Pancreas (tissue), 10 donors: Measurements from ENCODE around the gene UBE2D1. TPM values are rescaled to one million over a fixed set of nuclear protein-coding genes. Genes with fewer than 3 reads are reported as not detected.

ENCODE experiments used
- ATAC-seq, 4 donors: fragments of 200-7000 bp; cut with Tn5 transposase; one replicate each; pipeline versions ENCODE4 v1.8.0 to v1.9.1; 2020; ENCODE audit warnings: mild to moderate bottlenecking in 4 of 4, moderate library complexity in 4 of 4
- DNase-seq, 6 donors: peaks; one replicate each; pipeline ENCODE4 v3.0.0-alpha.2; 2020
- FAIRE-seq: peaks from 2 replicates; lab custom pipeline; 2012; peaks lifted over from hg19 to GRCh38; lab: Jason Lieb, UNC
- H3K27ac ChIP-seq, 4 donors: fragments of 200-600 bp; sonication (generic); 1 replicate in 3 of 4; 2 replicates in 1 of 4; pipeline versions ENCODE4 v1.5.0 to v1.8.0; 2020
- H3K27me3 ChIP-seq, 4 donors: fragments of 200-600 bp; one replicate each; pipeline ENCODE4 v1.8.0; 2021
- H3K36me3 ChIP-seq, 3 donors: fragments of 200-600 bp; sonication (generic) in 1 of 3; one replicate each; pipeline versions ENCODE4 v1.5.0 to v1.8.0; 2020 to 2021
- H3K4me1 ChIP-seq, 3 donors: fragments of 200-600 bp; one replicate each; pipeline ENCODE4 v1.8.0; 2021
- H3K4me3 ChIP-seq, 4 donors: fragments of 200-600 bp; sonication (generic) in 2 of 4; one replicate each; pipeline versions ENCODE4 v1.5.0 to v1.8.0; 2020 to 2021
- H3K9me3 ChIP-seq, 4 donors: fragments of 200-600 bp; one replicate each; pipeline ENCODE4 v1.8.0; 2021
- WGBS, 2 donors: extraction: QIAGEN DNeasy Blood & Tissue Kit; methylation state at CpG; one replicate each; pipeline ENCODE4 v1.1.7; 2013; 5-methylcytosine and 5-hydroxymethylcytosine counted together
- intact Hi-C, 3 donors: fragments of 100-400 bp; cut with DNase I; formaldehyde crosslinking; loops; one replicate each; pipeline versions ENCODE4 v1.11.1 to v1.14.2; 2022
- polyA plus RNA-seq, 2 donors: library from polyadenylated mRNA; stranded (reverse); fragments of 200-250 nt; gene quantifications; one replicate each; pipeline ENCODE4 v1.2.3, GENCODE V29; 2013
- total RNA-seq, 6 donors: library from RNA; stranded (reverse); fragmentation: NEBNext Ultra II Directional in 4 of 6; extraction: Animal tissue kit (Norgen Biotek cat#: 25700) in 4 of 6; gene quantifications; one replicate each; pipeline versions ENCODE4 v1.2.1 to v1.2.4, GENCODE V29; 2021 to 2023
- TF ChIP-seq, protein P1 (sequence below), 4 donors: fragments of 200-600 bp; sonication (generic) in 3 of 4; IDR thresholded peaks; one replicate each; pipeline versions ENCODE4 v1.5.0 to v1.8.0; 2021; ENCODE audit warnings: antibody characterized with exemption in 4 of 4
- donor health status: healthy with polysubstance abuse.
- donor health status: DM: no; HTN: no; CAD: no; lungs with moderate emphysema.
- donor health status: DM: no; HTN: no; CAD: no.
- donor health status: control.
- donor health status: control.
- donor health status: Bipolar disorder and iron deficiency.
- donor health status: DM: yes; HTN: yes; CAD: no.
- donor health status: DM: no; HTN: no; CAD: no.
- donor health status: DM: no; HTN: no; CAD: no.
- donor health status: DM: yes; HTN: yes; CAD: no.

The UBE2D1 gene
- total and polyA plus RNA-seq, 8 donors = 2.5 to 8.9 (median 3.1) TPM

DNA sequence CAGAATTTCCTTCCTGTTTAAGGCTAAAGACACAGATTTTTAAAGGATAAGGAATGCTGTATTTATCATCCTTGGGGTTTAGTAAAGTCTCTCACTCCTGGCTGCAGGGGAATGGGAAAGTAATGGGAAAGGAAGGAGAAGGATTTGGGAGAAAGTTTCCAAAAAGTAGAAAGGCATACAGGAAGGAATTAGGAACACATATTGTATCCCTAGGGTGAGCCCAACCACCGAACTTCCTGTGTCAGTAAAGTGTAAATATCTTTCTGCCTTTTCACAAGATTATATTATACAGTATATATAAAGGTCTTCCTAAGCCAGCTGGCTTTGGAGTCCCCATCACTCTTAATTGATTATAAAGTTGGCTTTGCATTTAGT, 12.0 kb upstream of the UBE2D1 start:
- TF ChIP-seq, protein P1, sequence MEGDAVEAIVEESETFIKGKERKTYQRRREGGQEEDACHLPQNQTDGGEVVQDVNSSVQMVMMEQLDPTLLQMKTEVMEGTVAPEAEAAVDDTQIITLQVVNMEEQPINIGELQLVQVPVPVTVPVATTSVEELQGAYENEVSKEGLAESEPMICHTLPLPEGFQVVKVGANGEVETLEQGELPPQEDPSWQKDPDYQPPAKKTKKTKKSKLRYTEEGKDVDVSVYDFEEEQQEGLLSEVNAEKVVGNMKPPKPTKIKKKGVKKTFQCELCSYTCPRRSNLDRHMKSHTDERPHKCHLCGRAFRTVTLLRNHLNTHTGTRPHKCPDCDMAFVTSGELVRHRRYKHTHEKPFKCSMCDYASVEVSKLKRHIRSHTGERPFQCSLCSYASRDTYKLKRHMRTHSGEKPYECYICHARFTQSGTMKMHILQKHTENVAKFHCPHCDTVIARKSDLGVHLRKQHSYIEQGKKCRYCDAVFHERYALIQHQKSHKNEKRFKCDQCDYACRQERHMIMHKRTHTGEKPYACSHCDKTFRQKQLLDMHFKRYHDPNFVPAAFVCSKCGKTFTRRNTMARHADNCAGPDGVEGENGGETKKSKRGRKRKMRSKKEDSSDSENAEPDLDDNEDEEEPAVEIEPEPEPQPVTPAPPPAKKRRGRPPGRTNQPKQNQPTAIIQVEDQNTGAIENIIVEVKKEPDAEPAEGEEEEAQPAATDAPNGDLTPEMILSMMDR (IDR thresholded peaks at IDR 0.05) = no peak
- intact Hi-C loops = no loop called here
- FAIRE-seq (no peak), DNase-seq (no peak), ATAC-seq (no peak)
- Histone ChIP-seq H3K4me1 (no peaks in the 10 kb centered on the region), H3K9me3 (no peaks in the 10 kb centered on the region), H3K27me3 (no peaks in the 10 kb centered on the region), H3K4me3 (no peak overlapping the region), H3K36me3 (no peaks in the 10 kb centered on the region), H3K27ac (no peak overlapping the region)
- 33 to 68% methylated on average over 1 of the region's 1 CpG for WGBS, 2 donors

DNA sequence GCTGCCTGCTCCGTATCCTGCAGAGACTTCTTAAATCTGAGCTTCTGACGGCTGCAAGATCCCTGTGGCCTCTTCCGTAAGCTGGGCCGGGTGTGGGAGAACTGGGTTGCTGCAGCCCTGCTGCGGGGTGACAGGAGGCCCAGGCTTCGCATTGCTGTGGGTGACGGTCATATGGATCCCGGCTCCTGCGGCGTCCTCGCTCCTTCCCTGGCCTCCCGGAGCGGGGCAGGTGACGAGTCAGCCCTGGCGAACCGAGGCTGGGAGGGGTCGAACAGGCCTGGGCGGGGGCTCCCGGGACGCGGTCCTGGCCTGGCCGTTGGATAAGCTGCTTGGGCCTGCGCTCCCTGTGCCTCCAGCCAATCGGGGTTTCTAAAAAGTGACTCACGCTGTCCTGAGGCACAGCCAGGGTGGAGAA, 7.8 kb upstream of the UBE2D1 start:
- intact Hi-C loops = no loop called here
- TF ChIP-seq, protein P1 (IDR thresholded peaks at IDR 0.05) = no peak
- no peaks in the 10 kb centered on the region for H3K27me3 ChIP-seq
- 37% methylated on average over 25 of the region's 25 CpGs for WGBS, 2 donors
- FAIRE-seq = no peak
- no peak overlapping the region for H3K4me3 ChIP-seq
- H3K9me3 ChIP-seq = no peaks in the 10 kb centered on the region
- DNase-seq = peak in 3 of 6 donors; percentile 16 to 56 (median 49)
- H3K4me1 ChIP-seq = no peaks in the 10 kb centered on the region
- H3K36me3 ChIP-seq = no peaks in the 10 kb centered on the region
- ATAC-seq = peak in 3 of 4 donors; percentile 31 to 59 (median 50)
- no peak overlapping the region for H3K27ac ChIP-seq

DNA sequence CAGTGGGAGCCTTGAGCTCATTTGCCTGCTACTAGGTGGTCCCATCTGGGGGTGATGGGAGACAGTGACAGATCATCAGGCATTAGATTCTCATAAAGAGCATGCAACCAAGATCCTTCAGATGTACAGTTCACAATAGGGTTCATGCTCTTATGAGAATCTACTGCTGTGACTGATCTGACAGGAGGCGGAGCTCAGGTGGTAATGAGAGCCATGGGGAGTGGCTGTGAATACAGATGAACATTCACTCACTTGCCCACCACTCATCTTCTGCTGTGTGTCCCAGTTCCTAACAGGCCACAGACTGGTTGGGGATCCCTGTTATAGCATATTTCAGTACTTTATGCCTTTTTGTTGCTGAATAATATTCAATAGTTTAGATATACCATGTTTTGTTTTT, 6.6 kb upstream of the UBE2D1 start:
- ATAC-seq (no peak), DNase-seq (no peak), FAIRE-seq (no peak)
- H3K4me1 ChIP-seq = no peaks in the 10 kb centered on the region
- H3K36me3 ChIP-seq = no peaks in the 10 kb centered on the region
- H3K4me3 ChIP-seq = no peak overlapping the region
- H3K9me3 ChIP-seq = no peaks in the 10 kb centered on the region
- H3K27me3 ChIP-seq = no peaks in the 10 kb centered on the region
- TF ChIP-seq, protein P1 (IDR thresholded peaks at IDR 0.05) = no peak
- intact Hi-C loops = no loop called here
- H3K27ac ChIP-seq = no peak overlapping the region
- 92 to 97% methylated on average over 1 of the region's 1 CpG for WGBS, 2 donors

DNA sequence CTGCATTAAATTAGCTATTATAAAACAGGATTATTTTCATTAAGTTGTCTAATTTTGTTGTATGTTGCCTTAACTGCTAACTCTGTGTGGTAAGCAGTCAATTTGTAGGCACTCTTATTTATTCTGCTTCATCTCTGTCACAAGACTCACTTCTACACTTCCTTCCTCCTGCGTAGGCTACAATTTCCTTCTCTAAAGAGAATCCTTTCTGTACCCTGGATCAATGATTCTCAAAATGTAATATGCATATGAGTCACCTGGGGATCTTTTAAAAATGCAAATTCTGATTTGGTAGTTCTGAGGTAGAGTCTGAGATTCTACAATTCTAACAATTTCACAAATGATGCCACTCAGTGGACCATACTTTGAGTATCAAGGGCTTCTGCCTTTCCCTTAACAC, 4.4 kb upstream of the UBE2D1 start:
- Histone ChIP-seq H3K9me3 (no peaks in the 10 kb centered on the region), H3K4me3 (no peak overlapping the region), H3K4me1 (no peaks in the 10 kb centered on the region), H3K36me3 (no peaks in the 10 kb centered on the region), H3K27ac (no peak overlapping the region), H3K27me3 (no peaks in the 10 kb centered on the region)
- intact Hi-C loops = no loop called here
- FAIRE-seq (no peak), DNase-seq (no peak), ATAC-seq (no peak)
- TF ChIP-seq, protein P1 (IDR thresholded peaks at IDR 0.05) = no peak
- WGBS, 2 donors = 79 to 85% methylated on average over 1 of the region's 1 CpG

DNA sequence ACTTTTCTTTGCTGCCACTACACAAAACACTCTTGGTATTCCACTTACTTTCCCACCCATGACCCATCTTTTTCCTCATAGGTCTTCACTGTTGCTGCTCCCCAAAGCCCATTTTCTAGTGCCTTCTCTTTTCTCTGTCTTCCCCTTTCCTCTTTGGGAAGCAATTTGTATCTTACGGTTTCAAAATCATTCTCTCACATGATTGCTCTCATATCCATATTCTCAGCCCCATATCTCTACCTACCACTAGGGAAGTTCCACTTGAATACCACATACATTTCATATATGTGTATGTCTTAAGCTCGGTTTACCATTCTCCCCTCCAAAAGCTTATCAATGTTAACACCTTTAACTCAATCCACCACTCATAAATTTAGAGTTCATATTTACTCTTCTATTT, 3.2 kb upstream of the UBE2D1 start:
- TF ChIP-seq, protein P1 (IDR thresholded peaks at IDR 0.05) = no peak
- no peaks in the 10 kb centered on the region for H3K9me3 ChIP-seq
- H3K4me3 ChIP-seq = no peak overlapping the region
- H3K27ac ChIP-seq = no peak overlapping the region
- H3K27me3 ChIP-seq = no peaks in the 10 kb centered on the region
- H3K4me1 ChIP-seq = peaks cover 0 to 7% (median 7%) of the 10 kb centered on the region in 3 donors
- DNase-seq (no peak), ATAC-seq (no peak), FAIRE-seq (no peak)
- intact Hi-C loops = no loop called here
- H3K36me3 ChIP-seq = no peaks in the 10 kb centered on the region
- 74 to 82% methylated on average over 2 of the region's 2 CpGs for WGBS, 2 donors
